ENCODE measurements around the gene ARHGAP28.
"Not testable (repeated sequence)": the region's sequence is repeated elsewhere in the genome, so short reads cannot be mapped to it uniquely, and the experiment has no call there.

The ARHGAP28 gene

DNA sequence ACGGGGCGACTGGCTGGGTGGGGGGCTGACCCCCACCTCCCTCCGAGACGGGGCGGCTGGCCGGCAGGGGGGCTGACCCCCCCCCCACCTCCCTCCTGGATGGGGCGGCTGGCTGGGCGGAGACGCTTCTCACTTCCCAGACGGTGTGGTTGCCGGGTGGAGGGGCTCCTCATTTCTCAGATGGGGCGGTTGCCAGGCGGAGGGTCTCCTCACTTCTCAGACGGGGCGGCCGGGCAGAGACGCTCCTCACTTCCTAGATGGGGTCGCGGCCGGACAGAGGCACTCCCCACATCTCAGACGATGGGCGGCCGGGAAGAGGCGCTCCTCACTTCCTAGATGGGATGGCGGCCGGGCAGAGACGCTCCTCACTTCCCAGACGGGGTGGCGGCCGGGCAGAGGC is 98.0 kb downstream of the ARHGAP28 start:
- DNase-seq, result not testable (repeated sequence)

DNA sequence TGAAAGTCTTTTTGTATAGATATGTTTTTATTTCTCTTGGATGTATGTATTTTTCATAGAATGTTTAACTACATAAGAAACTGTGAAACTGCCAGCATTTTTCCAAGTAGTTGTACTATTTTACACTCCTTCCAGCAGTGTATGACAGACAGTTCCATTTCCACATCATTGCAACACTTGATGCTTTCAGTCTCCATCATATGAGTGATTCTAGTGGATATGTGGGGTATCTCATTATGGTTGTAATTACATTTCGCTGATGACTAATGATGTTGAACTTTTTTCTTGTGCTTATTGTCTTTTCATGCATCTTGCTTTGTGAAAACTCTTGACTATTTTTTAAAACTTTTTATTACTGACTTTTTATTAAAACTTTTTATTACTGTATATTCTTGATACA is 101.4 kb downstream of the ARHGAP28 start:
- DNase-seq, result no peak

DNA sequence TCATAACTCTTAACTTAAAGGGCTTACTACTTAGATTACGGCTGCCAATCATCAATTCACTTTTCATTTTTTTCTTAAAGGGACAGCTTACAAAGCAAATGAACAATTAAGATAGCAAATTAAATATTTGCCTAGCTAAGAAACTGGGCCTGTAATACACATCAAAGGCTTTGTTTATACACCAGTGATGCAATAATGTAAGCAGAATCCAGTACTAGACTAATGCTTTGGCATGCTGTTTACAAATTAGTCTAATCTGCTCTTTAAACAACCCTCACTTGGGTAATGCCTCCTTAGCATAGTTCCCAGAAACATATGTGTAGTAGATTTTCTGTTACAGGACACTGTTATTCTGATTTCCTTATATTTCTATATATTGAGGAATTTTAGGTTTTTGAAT is 105.8 kb downstream of the ARHGAP28 start:
- DNase-seq, result no peak

DNA sequence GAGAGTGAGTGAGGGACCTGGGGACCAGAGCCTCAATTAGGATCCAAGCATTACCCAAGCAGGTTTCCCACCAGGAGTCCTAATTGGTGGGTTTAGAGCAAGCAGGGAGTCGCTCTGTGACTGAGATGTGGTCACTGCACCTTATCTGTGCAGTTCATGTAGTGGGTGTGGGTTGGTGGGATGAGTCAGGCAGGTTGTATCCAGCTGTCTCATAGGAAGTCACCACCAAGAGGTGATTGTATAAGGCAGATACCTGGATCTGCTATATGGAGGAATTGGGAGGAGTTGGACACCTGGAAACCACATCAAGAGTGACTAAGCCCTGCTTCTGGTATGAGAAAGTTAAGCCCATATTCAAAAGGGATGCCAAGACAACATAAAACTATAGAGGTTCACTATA is 106.8 kb downstream of the ARHGAP28 start:
- DNase-seq, result no peak

DNA sequence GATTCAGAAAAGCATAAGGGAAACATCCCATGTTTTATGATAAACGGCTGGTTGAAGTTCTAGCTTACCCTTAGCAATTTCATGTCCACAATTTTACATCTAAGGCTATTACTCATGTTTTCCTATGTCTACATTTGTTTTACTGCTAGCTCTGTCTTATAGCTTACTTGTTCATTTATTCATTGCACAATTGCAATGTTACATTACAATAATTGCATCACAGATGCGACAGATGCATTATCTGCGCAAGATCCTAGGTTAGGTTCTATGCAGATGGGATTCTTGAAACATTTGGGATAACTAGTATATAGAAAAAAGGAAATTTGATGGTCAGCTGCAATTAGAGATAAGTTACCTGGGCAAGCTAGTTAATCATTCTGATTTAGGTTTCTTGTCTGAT is 108.4 kb downstream of the ARHGAP28 start:
- no peak for DNase-seq

DNA sequence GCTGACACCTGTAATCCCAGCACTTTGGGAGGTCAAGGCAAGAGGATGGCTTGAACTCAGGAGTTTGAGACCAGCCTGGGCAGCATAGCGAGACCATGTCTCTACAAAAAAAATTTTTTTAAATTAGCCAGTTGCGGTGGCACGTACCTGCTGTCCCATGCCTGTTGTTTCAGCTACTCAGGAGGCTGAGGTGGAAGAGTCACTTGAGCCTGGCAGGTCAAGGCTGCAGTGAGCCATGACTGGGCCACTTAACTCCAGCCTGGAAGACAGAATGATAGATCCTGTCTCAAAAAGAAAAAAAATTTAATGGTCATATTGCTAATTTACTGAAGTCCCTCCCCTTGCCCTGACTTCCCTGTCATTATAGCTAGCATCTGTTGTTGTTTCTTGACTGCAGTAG is 112.6 kb downstream of the ARHGAP28 start:
- no peak for DNase-seq

DNA sequence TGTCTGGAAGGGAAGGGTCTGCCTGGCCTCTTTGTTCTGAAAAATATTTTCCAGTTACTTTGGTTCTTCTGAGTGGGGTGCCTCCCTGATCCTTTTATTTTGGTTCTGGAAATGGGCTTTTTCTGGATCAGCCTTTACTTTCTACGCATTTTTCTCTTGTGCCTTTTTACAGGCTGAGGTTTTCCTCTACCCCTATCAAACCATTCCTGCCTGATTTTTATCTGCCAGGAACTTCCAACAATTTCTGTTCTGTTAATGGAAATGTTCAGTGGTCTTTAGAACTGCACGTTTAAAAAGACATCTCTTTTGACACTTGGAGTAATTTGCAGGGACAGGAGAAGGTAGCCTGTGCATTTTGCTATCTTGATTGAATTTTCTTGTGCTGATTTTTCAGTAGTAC is 113.8 kb downstream of the ARHGAP28 start:
- no peak for DNase-seq

DNA sequence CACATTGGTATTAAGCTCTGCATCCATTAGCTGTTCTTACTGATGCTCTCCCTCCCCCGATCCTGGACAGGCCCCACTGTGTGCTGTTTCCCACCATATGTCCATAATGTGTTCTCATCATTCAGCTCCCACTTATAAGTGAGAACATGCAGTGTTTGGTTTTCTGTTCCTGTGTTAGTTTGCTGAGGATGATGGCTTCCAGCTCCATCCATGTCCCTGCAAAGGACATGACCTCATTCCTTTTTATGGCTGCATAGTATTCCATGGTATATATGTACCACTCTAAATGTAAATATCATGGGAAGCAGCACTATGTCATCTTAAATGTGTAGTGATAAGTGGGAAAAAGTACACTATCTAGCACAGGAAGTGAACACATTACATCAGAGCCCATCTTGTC is 116.0 kb downstream of the ARHGAP28 start:
- not testable (repeated sequence) for DNase-seq

DNA sequence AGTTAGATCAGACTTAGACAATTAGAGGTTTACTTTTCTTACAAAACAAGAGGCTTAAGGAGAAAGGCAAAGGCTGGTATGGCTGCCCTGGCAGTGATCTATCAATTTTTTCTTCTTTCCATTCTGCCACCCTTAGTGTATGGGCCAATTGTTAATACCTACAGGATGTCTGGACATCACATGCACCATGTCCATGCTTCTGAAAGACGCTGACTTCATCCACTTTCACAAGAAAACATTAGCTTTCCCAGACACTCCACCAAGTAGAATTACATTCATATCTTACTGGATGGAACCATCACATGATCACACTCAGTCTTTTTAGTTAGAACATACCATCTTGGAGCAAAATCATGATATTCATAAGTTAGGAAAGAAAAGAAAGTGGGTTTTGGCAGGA is 120.9 kb downstream of the ARHGAP28 start:
- DNase-seq, result no peak

DNA sequence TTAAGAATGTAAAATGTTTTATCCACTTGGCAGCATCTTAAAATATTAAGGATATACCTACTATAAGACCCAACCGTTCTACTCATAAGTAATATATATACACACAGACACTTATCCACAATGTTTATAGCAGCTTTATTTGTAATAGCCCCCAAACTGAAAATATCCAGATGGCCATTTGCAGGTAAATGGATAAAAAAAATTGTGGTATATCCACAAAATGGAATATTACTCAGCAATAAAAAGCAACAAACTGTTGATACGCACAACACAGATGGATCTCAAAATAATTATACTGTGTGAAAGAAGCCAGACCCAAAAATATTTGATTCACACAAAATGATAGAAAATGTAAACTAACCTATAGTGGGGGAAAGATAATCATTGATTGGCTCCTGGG is 122.0 kb downstream of the ARHGAP28 start:
- no peak for DNase-seq

DNA sequence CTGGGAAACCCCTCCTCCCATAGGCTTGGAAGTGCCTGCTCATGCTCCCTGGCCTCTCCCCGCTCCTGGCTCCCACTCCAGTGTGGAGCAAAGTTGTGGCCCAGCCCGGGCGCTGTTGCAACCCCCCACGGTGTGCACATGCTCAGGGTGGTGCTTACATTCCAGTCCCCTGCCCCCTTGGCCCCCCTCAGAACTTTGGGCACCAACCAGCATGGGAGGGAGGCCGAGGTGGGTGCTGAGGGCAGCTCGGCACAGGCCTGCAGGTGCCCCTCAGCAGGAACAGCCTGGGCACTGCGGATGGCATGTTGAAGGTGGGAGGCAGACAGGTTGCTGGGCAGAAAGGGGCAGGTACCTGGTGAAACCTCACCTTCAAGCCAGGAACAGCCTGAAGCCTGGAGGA is 125.3 kb downstream of the ARHGAP28 start:
- DNase-seq, result no peak

DNA sequence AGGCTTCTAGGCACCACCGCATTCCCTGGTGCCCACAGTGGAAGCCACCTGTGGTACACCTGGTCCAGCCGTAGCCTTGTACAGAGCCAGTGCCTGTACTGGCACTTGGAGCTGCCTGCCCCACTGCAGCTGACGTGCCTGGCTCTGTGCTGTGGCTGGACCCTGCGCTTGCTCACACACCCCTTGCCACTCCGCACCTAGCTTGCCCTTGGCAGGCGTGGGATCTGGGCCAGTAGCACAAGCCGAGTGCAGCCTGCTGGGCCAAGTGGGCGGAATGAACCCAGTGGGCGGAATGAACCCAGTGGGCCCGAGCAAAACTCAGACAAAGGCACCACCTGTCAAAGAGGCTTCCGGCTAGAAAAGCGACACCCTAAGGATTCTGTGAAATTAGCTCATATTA is 126.3 kb downstream of the ARHGAP28 start:
- DNase-seq, result no peak

DNA sequence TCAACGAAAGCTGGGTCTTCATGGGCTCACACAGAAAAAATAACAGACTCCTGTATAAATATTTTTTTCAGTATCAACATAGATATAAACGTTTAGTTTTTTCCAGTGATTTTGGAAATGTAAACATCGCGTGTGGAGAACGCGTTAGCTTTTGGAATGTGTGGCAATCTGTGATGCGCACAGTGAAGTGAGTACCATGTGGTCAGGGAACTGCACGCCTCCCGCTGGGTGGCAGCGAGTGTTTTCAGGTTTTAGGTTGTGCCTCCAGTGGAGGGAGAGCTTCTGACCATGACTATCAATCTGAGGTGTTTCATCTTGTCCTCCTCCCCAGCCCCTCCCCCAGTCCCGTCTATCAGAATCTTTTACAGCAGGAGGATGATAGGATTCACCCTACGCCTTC is 127.8 kb downstream of the ARHGAP28 start:
- no peak for DNase-seq

DNA sequence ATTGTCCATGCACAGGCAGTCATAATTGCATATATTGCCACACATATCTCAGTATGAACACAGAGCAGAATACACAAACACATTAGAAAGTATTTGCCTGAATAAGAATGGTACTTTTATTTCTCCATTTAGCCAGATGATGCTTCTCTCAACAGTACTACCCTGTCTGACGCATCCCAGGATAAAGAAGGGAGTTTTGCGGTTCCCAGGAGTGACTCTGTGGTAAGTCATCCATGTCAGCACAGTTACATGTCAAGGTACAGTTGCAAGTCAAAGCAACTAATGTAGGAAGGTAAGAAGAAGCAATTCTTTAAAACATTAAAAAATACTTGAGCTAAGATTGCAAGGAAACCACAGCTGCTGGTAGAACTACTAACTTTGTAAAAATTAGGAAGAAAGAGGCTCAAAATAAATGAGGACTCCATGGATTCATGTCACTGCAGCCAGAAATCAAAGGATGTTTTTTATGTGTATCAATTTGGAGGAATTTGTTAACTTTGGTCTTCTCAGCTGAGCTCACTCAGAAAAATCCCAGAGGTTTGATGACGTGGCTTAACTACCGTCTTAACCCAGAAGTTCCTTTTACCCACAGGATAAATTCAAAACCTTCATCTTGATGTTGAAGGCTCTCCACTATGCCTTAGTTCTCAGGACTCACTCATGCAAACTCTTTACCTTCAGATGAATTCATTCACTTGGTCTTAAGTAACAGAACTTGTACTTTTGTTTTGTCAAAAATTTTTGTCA is 130.3 kb downstream of the ARHGAP28 start:
- no peak for DNase-seq

DNA sequence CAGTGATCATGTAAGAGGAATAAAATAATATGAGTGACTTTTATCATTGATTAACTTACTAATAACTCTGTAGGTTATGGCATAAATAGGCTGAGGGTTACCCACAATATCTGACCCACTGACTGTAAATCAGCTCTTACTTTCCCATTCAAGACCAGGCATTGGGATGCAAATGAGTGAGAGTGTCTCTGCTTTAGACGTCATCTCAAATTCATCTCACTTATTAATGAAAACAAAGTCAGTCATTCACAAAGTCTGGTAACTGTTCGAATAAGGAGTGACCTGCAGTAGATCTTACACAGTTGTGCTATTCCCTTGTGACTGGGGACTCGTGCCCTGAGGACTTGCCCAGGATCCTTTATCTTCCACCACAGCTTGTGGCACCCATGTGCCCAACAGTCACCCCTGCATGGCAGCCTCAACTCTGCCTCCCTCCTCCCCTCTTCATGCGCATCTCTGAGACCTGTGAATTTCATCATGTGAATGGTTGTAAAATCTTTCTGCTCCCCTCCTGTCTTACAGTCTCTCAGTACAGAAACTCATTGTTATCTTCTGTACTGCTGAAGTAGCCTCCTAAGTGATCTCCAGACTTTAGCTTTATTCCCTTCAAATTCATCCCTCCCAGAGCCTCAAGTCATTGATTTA is 131.4 kb downstream of the ARHGAP28 start:
- DNase-seq, result no peak

DNA sequence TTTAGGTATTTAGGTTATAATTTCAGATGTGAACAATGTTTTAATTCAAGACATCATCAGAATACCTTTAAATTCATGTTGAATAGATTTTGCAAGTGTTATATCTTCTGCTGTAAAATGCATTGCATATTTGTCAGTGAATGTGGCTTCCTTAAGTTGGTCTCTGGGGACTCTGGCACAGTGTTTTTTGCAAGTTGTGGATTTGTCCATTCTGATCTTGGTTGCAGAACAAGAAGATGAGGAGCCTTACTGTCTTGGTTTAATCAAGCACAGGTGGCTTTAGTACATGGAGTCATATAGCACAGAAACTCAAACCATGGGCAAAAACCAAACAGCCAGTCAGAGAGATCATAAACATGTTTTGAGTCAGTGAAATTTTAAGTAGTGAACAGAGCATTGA is 135.7 kb downstream of the ARHGAP28 start:
- DNase-seq, result no peak

DNA sequence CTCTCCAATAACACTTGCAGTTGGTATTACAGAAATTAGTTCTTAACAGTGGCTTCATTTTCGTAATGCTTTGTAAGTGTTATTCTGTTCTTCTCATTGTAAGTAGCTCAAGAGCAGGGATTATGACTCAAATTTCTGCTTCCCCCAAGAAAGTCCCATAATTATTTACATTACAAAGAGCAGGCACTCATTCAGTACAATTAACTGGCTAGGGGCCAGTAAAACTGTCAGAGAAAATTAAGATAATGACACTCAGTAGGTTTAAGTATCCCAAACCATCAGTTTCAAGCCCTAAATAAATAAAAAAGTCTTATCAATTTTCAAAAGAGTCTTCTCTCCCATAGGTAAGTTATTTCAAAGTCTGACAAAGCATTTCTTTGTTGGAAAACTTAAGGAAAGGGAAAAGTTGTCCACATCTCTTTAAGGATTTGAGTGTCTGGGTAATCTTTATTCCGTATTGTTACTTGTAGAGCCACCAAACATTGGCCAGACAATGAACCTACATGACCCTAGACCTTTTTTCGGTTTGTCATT is 137.1 kb downstream of the ARHGAP28 start:
- DNase-seq, result peak in 1 of 2 experiments; percentile 29

DNA sequence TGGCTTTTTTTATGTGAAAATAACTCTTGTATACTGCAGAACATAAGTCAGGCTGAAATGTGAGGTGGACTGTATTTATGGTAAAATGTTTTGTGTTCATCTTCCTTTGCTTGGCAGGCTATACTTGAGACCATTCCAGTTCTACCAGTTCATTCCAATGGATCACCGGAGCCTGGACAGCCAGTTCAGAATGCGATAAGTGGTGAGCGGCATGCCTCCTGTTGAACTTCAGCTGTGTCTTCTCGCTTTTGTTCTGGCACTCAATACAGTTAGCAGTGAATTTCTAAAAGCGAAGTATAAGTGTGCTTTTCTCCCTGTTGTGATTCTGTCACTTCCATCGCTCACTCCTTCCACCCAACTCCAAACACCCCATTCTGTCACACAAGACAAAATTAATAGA is 138.5 kb downstream of the ARHGAP28 start:
- DNase-seq, result no peak

DNA sequence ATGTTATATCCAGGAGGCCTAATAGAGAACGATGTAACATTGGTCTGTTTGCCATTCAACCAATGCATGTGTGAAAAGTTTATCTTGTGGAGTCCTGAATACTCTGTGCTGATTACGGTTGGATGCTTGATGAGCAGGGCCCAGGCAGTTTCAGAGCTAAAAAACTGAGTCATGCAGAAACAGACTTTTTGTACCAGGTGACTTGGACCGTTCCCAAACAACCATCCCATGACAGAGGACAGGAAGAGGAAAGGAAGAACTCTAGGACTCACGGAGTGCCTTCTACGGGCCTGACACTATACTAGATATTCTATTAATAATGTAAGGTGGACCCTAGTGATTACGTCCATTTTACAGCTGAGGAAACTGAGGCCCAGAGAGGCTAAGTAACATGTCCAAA is 142.1 kb downstream of the ARHGAP28 start:
- DNase-seq, result no peak

DNA sequence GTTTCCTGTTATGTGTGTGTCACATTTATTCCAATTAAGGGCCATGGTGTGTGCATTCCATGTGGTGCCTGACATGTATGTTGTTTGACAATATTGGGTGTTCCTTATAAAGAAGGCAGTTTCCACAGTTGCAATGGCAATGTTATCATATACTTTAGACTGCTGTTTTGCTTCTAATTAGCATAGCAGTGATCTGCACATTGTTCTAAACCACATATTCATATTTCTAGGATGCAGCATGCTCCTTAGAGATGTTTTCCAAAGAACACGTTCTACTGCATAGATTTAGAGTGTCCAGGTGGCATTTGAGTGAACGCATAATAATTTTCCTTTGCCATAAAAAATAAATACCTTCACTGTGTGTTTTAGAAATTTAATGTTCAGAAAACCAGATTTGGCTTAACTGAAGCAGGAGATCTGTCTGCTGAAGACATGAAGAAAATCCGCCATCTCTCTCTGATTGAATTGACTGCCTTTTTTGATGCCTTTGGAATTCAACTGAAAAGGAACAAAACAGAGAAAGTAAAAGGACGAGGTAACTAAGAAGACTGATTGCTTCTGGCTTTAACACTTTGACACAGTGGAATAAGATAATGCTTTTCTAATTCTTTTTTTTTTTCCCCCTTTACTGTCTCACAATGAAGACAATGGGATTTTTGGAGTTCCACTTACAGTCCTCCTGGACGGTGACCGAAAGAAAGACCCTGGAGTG is 143.7 kb downstream of the ARHGAP28 start:
- no peak for DNase-seq

DNA sequence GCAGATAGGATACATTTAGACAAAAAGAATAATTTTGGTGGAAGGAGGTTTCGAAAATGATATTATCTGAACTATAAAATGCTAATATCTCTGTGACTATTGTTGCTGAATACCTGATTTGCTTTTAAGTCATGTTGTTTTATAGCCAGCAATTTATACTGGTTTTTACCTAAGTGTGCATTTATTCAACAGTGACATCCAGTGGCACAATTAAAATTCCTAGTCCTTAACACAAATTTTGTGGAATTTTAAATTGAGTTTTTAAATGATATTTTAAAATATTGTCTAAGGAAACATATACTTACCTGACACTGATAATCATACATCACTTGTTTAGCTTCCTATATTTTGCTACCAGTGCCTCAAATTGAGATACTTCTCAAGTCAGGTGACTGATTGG is 144.8 kb downstream of the ARHGAP28 start:
- no peak for DNase-seq

DNA sequence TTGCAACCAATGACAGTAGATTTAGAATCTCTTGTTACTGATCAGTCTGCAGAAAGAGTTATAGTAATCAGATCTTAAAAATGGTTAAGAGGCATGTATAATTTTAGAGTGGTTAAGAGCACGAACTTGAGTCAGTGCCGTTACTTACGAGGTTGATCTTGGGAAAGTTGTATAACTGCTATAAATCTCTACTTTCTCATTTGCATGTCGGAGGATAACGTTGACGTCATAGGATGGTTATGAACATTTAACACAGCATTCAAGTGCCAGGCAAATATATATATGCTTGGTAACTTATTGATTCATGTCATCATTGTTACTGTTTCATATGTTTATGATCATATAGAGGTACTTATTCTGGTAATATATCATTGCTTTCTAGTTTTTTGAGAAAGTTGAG is 146.2 kb downstream of the ARHGAP28 start:
- DNase-seq, result no peak

DNA sequence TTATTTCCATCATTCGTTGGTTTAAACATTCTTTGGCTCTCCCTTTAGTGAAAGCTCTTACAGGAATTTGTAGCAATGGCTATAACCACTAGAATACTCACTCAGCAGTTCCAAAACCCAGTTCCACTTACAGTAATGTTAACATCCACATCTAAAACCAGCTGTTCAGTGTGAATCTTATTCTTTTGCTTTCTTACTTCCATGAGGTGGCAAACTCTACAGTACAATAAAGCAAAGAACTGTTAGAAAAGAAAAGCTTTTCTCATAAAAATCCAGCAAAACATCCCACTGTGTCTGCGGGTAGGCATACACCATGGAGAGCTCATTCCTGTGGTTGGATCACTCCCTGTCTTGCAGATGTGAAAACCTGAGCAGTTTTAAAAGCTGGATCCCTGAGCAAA is 147.1 kb downstream of the ARHGAP28 start:
- DNase-seq, result no peak

DNA sequence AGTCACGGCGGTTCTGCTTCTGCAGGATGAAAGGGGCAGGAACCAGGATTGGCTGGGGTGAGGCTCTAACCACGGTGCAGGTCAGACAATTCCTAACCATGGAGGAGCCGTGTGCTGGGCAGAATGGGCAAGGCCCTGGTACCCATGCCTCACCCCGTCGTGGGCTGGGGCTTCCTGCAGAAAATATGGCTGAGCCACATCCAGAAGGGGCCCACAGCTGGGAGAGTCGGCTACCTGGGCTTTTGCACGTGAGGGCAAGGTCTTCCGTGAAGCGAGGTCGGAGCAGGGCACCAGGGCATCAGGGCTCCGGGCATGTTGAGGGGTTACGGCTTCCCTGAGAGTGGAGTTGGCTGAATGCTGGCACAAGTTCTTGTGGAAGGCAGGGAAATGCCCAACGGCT is 147.8 kb downstream of the ARHGAP28 start:
- no peak for DNase-seq

Data from NCI-H2081 (cell line).